ENCODE data around the gene PLAGL2. TPM values are rescaled to one million over a fixed set of nuclear protein-coding genes. Genes with fewer than 3 reads are reported as not detected.
A peak's percentile ranks its signal among the peaks of the same experiment; 100 is the strongest.

The PLAGL2 gene
- total RNA-seq, 1 donor from 2014 or later: 126 TPM

GRCh38 chr20:32227744-32228688 lies 20.5 kb upstream of the PLAGL2 start:
- intact Hi-C loops (cut with micrococcal nuclease): no loop called here
- no peak for DNase-seq (ENCODE audit: low spot score)
- Mint-ChIP-seq H3K36me3 (ENCODE audit: low read depth) (peaks cover 81% of the 10 kb centered on the region), H3K9me3 (no peaks in the 10 kb centered on the region), H3K4me3 (ENCODE audit: low read depth) (no peak overlapping the region), H3K27ac (no peak overlapping the region), H3K4me1 (ENCODE audit: low read depth) (peaks cover 25% of the 10 kb centered on the region), H3K27me3 (ENCODE audit: low read depth) (no peaks in the 10 kb centered on the region)

- Mint-ChIP-seq H3K4me1 (ENCODE audit: low read depth) (peaks cover 18% of the 10 kb centered on the region), H3K36me3 (ENCODE audit: low read depth) (peaks cover 81% of the 10 kb centered on the region), H3K27me3 (ENCODE audit: low read depth) (no peaks in the 10 kb centered on the region), H3K27ac (no peak overlapping the region), H3K4me3 (ENCODE audit: low read depth) (no peak overlapping the region), H3K9me3 (no peaks in the 10 kb centered on the region)
- no peak for DNase-seq (ENCODE audit: low spot score)
- intact Hi-C loops (cut with micrococcal nuclease): no loop called here
Measured at GRCh38 chr20:32227306-32227705, 19.8 kb upstream of the PLAGL2 start.

GRCh38 chr20:32226391-32226790 lies 18.8 kb upstream of the PLAGL2 start:
- Mint-ChIP-seq H3K4me1 (ENCODE audit: low read depth) (peaks cover 8% of the 10 kb centered on the region), H3K36me3 (ENCODE audit: low read depth) (peaks cover 81% of the 10 kb centered on the region), H3K9me3 (no peaks in the 10 kb centered on the region), H3K27me3 (ENCODE audit: low read depth) (no peaks in the 10 kb centered on the region), H3K27ac (no peak overlapping the region), H3K4me3 (ENCODE audit: low read depth) (no peak overlapping the region)
- intact Hi-C loops (cut with micrococcal nuclease): no loop called here
- no peak for DNase-seq (ENCODE audit: low spot score)

- Mint-ChIP-seq H3K27me3 (ENCODE audit: low read depth) (no peaks in the 10 kb centered on the region), H3K27ac (no peak overlapping the region), H3K9me3 (no peaks in the 10 kb centered on the region), H3K4me1 (ENCODE audit: low read depth) (no peaks in the 10 kb centered on the region), H3K36me3 (ENCODE audit: low read depth) (peaks cover 84% of the 10 kb centered on the region), H3K4me3 (ENCODE audit: low read depth) (no peak overlapping the region)
- DNase-seq (ENCODE audit: low spot score): no peak
- intact Hi-C loops (cut with micrococcal nuclease): no loop called here
Measured at GRCh38 chr20:32224463-32224862, 16.9 kb upstream of the PLAGL2 start.

- H3K4me1 Mint-ChIP-seq (ENCODE audit: low read depth): peaks cover 13% of the 10 kb centered on the region
- no peak overlapping the region for H3K4me3 Mint-ChIP-seq (ENCODE audit: low read depth)
- no peaks in the 10 kb centered on the region for H3K27me3 Mint-ChIP-seq (ENCODE audit: low read depth)
- no peak for DNase-seq (ENCODE audit: low spot score)
- H3K9me3 Mint-ChIP-seq: no peaks in the 10 kb centered on the region
- no peak overlapping the region for H3K27ac Mint-ChIP-seq
- intact Hi-C loops (cut with micrococcal nuclease): no loop called here
- peaks cover 86% of the 10 kb centered on the region for H3K36me3 Mint-ChIP-seq (ENCODE audit: low read depth)
Measured at GRCh38 chr20:32218156-32218900, 10.8 kb upstream of the PLAGL2 start.

GRCh38 chr20:32216179-32217142 lies 8.9 kb upstream of the PLAGL2 start:
- no peak for DNase-seq (ENCODE audit: low spot score)
- Mint-ChIP-seq H3K27ac (peak overlapping the region; percentile 12), H3K4me1 (ENCODE audit: low read depth) (peaks cover 21% of the 10 kb centered on the region), H3K27me3 (ENCODE audit: low read depth) (no peaks in the 10 kb centered on the region), H3K9me3 (no peaks in the 10 kb centered on the region), H3K4me3 (ENCODE audit: low read depth) (no peak overlapping the region), H3K36me3 (ENCODE audit: low read depth) (peaks cover 80% of the 10 kb centered on the region)
- intact Hi-C loops (cut with micrococcal nuclease): no loop called here

- Mint-ChIP-seq H3K27ac (peak overlapping the region; percentile 12), H3K27me3 (ENCODE audit: low read depth) (no peaks in the 10 kb centered on the region), H3K9me3 (no peaks in the 10 kb centered on the region), H3K36me3 (ENCODE audit: low read depth) (peaks cover 79% of the 10 kb centered on the region), H3K4me3 (ENCODE audit: low read depth) (no peak overlapping the region), H3K4me1 (ENCODE audit: low read depth) (peaks cover 26% of the 10 kb centered on the region)
- intact Hi-C loops (cut with micrococcal nuclease): no loop called here
- no peak for DNase-seq (ENCODE audit: low spot score)
Measured at GRCh38 chr20:32215729-32216128, 8.2 kb upstream of the PLAGL2 start.

GRCh38 chr20:32215147-32215546 lies 7.6 kb upstream of the PLAGL2 start:
- Mint-ChIP-seq H3K36me3 (ENCODE audit: low read depth) (peaks cover 82% of the 10 kb centered on the region), H3K4me1 (ENCODE audit: low read depth) (peaks cover 32% of the 10 kb centered on the region), H3K27me3 (ENCODE audit: low read depth) (no peaks in the 10 kb centered on the region), H3K9me3 (no peaks in the 10 kb centered on the region), H3K4me3 (ENCODE audit: low read depth) (no peak overlapping the region), H3K27ac (no peak overlapping the region)
- no peak for DNase-seq (ENCODE audit: low spot score)
- intact Hi-C loops (cut with micrococcal nuclease): no loop called here

GRCh38 chr20:32213870-32214269 lies 6.3 kb upstream of the PLAGL2 start:
- Mint-ChIP-seq H3K36me3 (ENCODE audit: low read depth) (peaks cover 84% of the 10 kb centered on the region), H3K27ac (no peak overlapping the region), H3K27me3 (ENCODE audit: low read depth) (no peaks in the 10 kb centered on the region), H3K4me3 (ENCODE audit: low read depth) (no peak overlapping the region), H3K9me3 (no peaks in the 10 kb centered on the region), H3K4me1 (ENCODE audit: low read depth) (peaks cover 40% of the 10 kb centered on the region)
- no peak for DNase-seq (ENCODE audit: low spot score)
- intact Hi-C loops (cut with micrococcal nuclease): no loop called here

- H3K36me3 Mint-ChIP-seq (ENCODE audit: low read depth): peaks cover 71% of the 10 kb centered on the region
- no peak for DNase-seq (ENCODE audit: low spot score)
- H3K4me3 Mint-ChIP-seq (ENCODE audit: low read depth): peak overlapping the region; percentile 88
- H3K9me3 Mint-ChIP-seq: no peaks in the 10 kb centered on the region
- intact Hi-C loops (cut with micrococcal nuclease): loop anchor here (5.0 kb wide), 1 partner anchor 272 kb away; no protein-coding TSS in a partner anchor
- H3K27ac Mint-ChIP-seq: peak overlapping the region; percentile 59
- no peaks in the 10 kb centered on the region for H3K27me3 Mint-ChIP-seq (ENCODE audit: low read depth)
- peaks cover 47% of the 10 kb centered on the region for H3K4me1 Mint-ChIP-seq (ENCODE audit: low read depth)
Measured at GRCh38 chr20:32209850-32210605, 2.5 kb upstream of the PLAGL2 start.

- H3K36me3 Mint-ChIP-seq (ENCODE audit: low read depth): peaks cover 76% of the 10 kb centered on the region
Measured at GRCh38 chr20:32208499-32209154, 1.1 kb upstream of the PLAGL2 start.

More at GRCh38 chr20:32208499-32209154, 1.1 kb upstream of the PLAGL2 start:
- Mint-ChIP-seq H3K9me3 (no peaks in the 10 kb centered on the region), H3K27me3 (ENCODE audit: low read depth) (no peaks in the 10 kb centered on the region), H3K4me1 (ENCODE audit: low read depth) (peaks cover 56% of the 10 kb centered on the region), H3K4me3 (ENCODE audit: low read depth) (peak overlapping the region; percentile 88), H3K27ac (peak overlapping the region; percentile 73)
- intact Hi-C loops (cut with micrococcal nuclease): loop anchor here (5.0 kb wide), 1 partner anchor 274 kb away; no protein-coding TSS in a partner anchor
- DNase-seq (ENCODE audit: low spot score): no peak

Measured in activated T-helper 2 cell treated with anti-CD3 and anti-CD28 coated beads, Interferon-gamma antibody, Interleukin-2, Interleukin-4, amounts not matched to agents 10 μg/mL and 5 μg/mL and 100 μg/mL, durations not matched to agents 14 hours and 24 hours and 36 hours (primary cell).